ENCODE measurements around the gene CEP20.

CEP20 gene

DNA sequence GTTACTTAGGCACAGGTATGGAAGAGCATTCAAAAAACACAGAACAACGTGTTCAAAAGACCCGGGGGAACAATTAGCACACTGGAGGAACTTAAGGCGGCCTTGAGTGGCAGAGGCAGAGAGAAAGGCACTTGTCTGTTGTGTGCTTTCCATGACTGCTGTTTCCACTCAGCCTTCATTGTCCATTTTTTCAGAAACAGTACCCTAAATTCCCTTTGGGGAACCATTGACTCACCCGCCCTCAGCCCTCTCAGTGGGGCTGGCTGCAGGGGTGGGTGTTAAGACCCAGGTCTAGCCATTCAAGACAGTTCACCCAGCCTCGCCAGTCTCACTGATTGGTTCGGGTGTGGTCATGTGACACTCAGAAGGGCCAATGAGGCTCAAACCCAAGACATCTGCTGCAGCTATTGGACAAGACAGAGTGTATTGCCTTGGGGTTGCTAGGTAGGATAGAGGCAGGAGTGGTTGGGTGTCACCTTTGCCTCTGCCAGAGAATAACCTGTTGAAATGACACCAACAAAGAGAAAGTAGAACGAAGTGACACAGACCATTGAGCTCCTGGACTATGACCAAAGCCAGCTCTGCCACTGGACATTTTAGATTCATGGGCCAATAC lies 19.6 kb upstream of the CEP20 start:
- peak; percentile 100 for ATAC-seq
- H3K9me3 Mint-ChIP-seq = peaks cover 5% of the 10 kb centered on the region
- H3K27ac Mint-ChIP-seq = peak overlapping the region; percentile 63
- H3K27me3 Mint-ChIP-seq = no peaks in the 10 kb centered on the region
- peak overlapping the region; percentile 13 for H3K4me3 Mint-ChIP-seq
- H3K36me3 Mint-ChIP-seq = no peaks in the 10 kb centered on the region
- H3K4me1 Mint-ChIP-seq = peaks cover 18% of the 10 kb centered on the region

DNA sequence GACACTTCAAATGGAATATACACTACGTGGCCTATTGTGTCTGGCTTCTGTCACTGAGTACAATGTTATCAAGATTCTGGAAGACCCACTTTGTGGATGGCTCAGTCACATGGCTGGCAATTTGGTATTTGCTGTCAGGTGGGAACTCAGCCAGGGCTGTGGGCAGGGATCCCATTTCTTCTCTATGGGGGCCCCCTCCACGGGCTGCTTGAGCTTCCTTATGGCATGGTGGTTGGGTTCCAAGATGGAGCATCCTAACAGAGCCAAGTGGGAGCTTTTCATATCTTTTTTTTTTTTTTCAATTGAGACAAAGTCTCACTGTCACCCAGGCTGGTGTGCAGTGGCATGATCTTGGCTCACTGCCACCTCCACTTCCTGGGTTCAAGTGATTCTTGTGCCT lies 18.0 kb upstream of the CEP20 start:
- H3K27me3 Mint-ChIP-seq = no peaks in the 10 kb centered on the region
- H3K4me1 Mint-ChIP-seq = peaks cover 11% of the 10 kb centered on the region
- no peaks in the 10 kb centered on the region for H3K36me3 Mint-ChIP-seq
- H3K9me3 Mint-ChIP-seq = peaks cover 5% of the 10 kb centered on the region
- H3K27ac Mint-ChIP-seq = no peak overlapping the region
- H3K4me3 Mint-ChIP-seq = no peak overlapping the region
- ATAC-seq = no peak

- Mint-ChIP-seq H3K9me3 (peaks cover 3% of the 10 kb centered on the region), H3K27ac (no peak overlapping the region), H3K36me3 (no peaks in the 10 kb centered on the region), H3K4me1 (peaks cover 17% of the 10 kb centered on the region), H3K27me3 (no peaks in the 10 kb centered on the region), H3K4me3 (no peak overlapping the region)
- ATAC-seq = no peak
These were observed 15.6 kb upstream of the CEP20 start for GRCh38 chr16:15903960-15904359.

DNA sequence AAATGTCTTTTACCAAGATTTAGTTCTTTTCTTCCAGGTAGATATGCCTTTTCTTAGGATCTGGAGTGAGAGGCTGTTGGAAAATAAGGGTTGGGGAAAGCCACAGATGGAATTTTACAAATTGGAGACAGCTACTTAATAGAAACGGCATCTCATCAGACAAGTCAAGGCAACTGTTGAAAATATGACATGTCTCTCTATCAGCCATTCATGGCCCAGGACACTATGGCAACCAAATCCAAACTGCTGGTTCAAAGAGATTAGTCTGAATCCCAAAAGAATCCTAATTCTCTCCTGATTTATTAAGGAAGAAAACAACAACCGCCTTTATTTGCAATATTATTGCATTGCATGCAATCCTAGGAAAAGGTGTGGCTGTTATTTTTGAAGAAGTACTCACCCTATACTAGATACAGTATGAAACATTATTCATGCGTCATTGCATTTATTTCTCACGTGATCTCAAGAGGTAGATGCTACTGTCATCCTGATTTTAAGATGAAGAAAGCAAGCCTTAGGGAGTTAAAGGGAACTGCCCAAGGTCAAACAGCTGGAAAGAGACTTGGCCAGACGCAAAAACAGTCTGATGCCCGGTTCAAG lies 12.6 kb upstream of the CEP20 start:
- Mint-ChIP-seq H3K36me3 (no peaks in the 10 kb centered on the region), H3K27me3 (no peaks in the 10 kb centered on the region), H3K27ac (no peak overlapping the region), H3K4me1 (peaks cover 21% of the 10 kb centered on the region), H3K4me3 (no peak overlapping the region), H3K9me3 (no peaks in the 10 kb centered on the region)
- ATAC-seq = no peak

- H3K27ac Mint-ChIP-seq = no peak overlapping the region
- no peaks in the 10 kb centered on the region for H3K36me3 Mint-ChIP-seq
- H3K4me3 Mint-ChIP-seq = no peak overlapping the region
- ATAC-seq = no peak
- peaks cover 21% of the 10 kb centered on the region for H3K4me1 Mint-ChIP-seq
- H3K27me3 Mint-ChIP-seq = no peaks in the 10 kb centered on the region
- no peaks in the 10 kb centered on the region for H3K9me3 Mint-ChIP-seq
These were observed 12.0 kb upstream of the CEP20 start for GRCh38 chr16:15900357-15900756.

DNA sequence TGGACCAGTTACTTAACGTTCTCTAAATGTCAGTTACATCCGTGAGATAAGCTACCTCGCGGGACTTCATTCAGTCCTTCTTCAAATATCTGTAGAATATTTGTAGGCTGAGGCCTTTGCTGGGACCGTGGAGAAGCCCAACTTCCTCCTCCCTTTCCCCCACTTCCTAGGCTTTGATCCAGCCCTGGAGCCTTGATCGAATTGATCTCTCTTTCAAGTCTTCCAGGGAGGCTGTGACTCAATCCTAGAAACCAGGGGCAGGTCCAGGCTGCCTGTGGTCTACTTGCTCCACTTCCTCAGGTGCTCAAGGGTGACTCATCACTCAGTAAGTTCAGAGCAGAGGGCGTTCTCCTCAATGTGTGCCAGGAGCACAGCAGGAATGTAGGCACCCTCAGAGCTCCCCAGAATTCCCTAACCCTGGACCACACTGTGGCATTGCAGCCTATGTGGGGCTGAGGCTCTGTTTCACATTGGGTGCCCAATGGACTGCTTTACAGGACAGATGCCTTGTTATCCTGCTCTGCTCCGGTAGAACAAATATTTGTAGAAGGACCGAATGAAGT lies 11.2 kb upstream of the CEP20 start:
- Mint-ChIP-seq H3K27me3 (no peaks in the 10 kb centered on the region), H3K4me3 (no peak overlapping the region), H3K27ac (peak overlapping the region; percentile 32), H3K4me1 (peaks cover 21% of the 10 kb centered on the region), H3K36me3 (no peaks in the 10 kb centered on the region), H3K9me3 (no peaks in the 10 kb centered on the region)
- peak; percentile 85 for ATAC-seq

- no peaks in the 10 kb centered on the region for H3K9me3 Mint-ChIP-seq
- H3K36me3 Mint-ChIP-seq = no peaks in the 10 kb centered on the region
- H3K4me1 Mint-ChIP-seq = peaks cover 21% of the 10 kb centered on the region
- peak overlapping the region; percentile 76 for H3K27ac Mint-ChIP-seq
- no peak for ATAC-seq
- peak overlapping the region; percentile 46 for H3K4me3 Mint-ChIP-seq
- no peaks in the 10 kb centered on the region for H3K27me3 Mint-ChIP-seq
These were observed 10.3 kb upstream of the CEP20 start for GRCh38 chr16:15898654-15899053.

DNA sequence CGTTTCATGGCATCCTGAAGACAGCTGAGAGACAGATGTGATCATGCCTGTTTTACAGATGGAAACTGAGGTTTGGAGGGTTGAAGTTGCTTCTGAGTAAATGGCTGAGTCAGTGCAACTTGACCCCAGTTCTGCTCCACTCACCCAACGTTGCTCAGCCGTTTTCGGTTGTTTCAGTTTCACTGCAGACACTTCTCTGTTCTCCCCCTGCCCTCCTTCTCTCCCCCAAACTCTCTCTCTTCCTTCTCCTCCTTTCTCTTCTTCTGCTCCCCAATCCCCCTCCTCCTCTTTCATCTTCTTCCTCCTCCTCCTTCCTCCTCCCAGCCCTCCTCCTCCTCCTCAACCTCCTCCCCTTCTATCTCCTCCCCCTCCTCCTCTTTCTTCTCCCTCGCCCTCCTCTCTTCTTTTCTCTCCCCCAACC lies 9.4 kb upstream of the CEP20 start:
- H3K9me3 Mint-ChIP-seq = no peaks in the 10 kb centered on the region
- peak; percentile 60 for ATAC-seq
- H3K36me3 Mint-ChIP-seq = no peaks in the 10 kb centered on the region
- H3K4me3 Mint-ChIP-seq = peak overlapping the region; percentile 25
- H3K27ac Mint-ChIP-seq = peak overlapping the region; percentile 76
- H3K27me3 Mint-ChIP-seq = no peaks in the 10 kb centered on the region
- H3K4me1 Mint-ChIP-seq = peaks cover 21% of the 10 kb centered on the region

GRCh38 chr16:15897121-15897780 lies 8.8 kb upstream of the CEP20 start:
- Mint-ChIP-seq H3K4me3 (no peak overlapping the region), H3K36me3 (no peaks in the 10 kb centered on the region), H3K9me3 (no peaks in the 10 kb centered on the region), H3K27me3 (no peaks in the 10 kb centered on the region), H3K4me1 (peaks cover 21% of the 10 kb centered on the region), H3K27ac (peak overlapping the region; percentile 76)
- ATAC-seq = no peak

- no peak overlapping the region for H3K4me3 Mint-ChIP-seq
- ATAC-seq = no peak
These were observed 6.4 kb upstream of the CEP20 start for GRCh38 chr16:15894571-15895374.

GRCh38 chr16:15891508-15891907 lies 3.1 kb upstream of the CEP20 start:
- no peak for ATAC-seq
- H3K27ac Mint-ChIP-seq = peak overlapping the region; percentile 61
- H3K9me3 Mint-ChIP-seq = no peaks in the 10 kb centered on the region
- H3K36me3 Mint-ChIP-seq = no peaks in the 10 kb centered on the region
- no peak overlapping the region for H3K4me3 Mint-ChIP-seq
- H3K27me3 Mint-ChIP-seq = no peaks in the 10 kb centered on the region
- peaks cover 15% of the 10 kb centered on the region for H3K4me1 Mint-ChIP-seq

More at GRCh38 chr16:15894571-15895374, 6.4 kb upstream of the CEP20 start:
- H3K27ac Mint-ChIP-seq = no peak overlapping the region
- no peaks in the 10 kb centered on the region for H3K27me3 Mint-ChIP-seq
- H3K9me3 Mint-ChIP-seq = no peaks in the 10 kb centered on the region
- H3K36me3 Mint-ChIP-seq = no peaks in the 10 kb centered on the region
- peaks cover 27% of the 10 kb centered on the region for H3K4me1 Mint-ChIP-seq

GRCh38 chr16:15887283-15887682 lies 1.1 kb downstream of the CEP20 start:
- H3K9me3 Mint-ChIP-seq = no peaks in the 10 kb centered on the region
- ATAC-seq = no peak
- no peaks in the 10 kb centered on the region for H3K27me3 Mint-ChIP-seq

DNA sequence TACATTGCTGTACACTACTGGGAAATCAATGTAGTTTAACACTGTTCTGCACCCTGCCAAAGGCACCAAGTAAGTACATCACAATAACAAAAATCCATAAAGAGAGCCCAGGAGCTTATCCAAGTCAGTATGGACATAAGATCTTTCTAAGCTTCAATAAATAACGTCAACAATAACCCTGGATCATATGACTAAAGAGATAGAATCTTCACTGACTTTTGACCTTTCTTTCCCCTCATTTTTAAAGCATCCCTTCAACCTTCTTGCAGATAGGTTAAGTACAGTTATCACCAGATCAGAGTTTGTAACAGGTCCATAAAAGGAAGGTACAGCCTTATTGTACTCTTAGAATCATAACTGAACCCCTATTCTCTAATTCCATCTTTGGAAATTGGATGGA lies 2.3 kb downstream of the CEP20 start:
- Mint-ChIP-seq H3K9me3 (no peaks in the 10 kb centered on the region), H3K4me1 (peaks cover 20% of the 10 kb centered on the region), H3K4me3 (no peak overlapping the region), H3K27ac (peak overlapping the region; percentile 52), H3K27me3 (no peaks in the 10 kb centered on the region), H3K36me3 (peaks cover 20% of the 10 kb centered on the region)
- ATAC-seq = no peak

More at GRCh38 chr16:15887283-15887682, 1.1 kb downstream of the CEP20 start:
- H3K4me3 Mint-ChIP-seq = peak overlapping the region; percentile 90
- H3K27ac Mint-ChIP-seq = peak overlapping the region; percentile 92
- H3K4me1 Mint-ChIP-seq = peaks cover 26% of the 10 kb centered on the region
- peaks cover 12% of the 10 kb centered on the region for H3K36me3 Mint-ChIP-seq

DNA sequence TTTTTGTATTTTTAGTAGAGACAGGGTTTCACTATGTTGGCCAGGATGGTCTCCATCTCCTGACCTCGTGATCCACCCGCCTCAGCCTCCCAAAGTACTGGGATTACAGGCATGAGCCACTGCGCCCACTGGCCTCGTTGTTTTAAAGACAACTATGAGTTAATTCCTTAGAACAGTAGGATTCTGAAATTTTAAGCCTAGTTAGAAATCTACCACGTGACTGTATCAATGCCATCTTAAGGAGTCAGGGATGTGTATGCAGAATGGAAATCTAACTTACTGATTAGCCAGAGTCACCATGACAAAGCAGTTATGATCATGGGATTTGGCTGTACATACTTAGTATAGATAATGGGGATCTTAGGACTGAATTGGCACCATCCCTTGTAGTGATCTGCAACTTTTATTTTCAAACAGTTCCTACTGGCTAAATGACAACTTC lies 2.8 kb downstream of the CEP20 start:
- H3K4me3 Mint-ChIP-seq = no peak overlapping the region
- peaks cover 20% of the 10 kb centered on the region for H3K4me1 Mint-ChIP-seq
- no peaks in the 10 kb centered on the region for H3K9me3 Mint-ChIP-seq
- no peaks in the 10 kb centered on the region for H3K27me3 Mint-ChIP-seq
- H3K36me3 Mint-ChIP-seq = peaks cover 20% of the 10 kb centered on the region
- peak overlapping the region; percentile 52 for H3K27ac Mint-ChIP-seq
- ATAC-seq = no peak

DNA sequence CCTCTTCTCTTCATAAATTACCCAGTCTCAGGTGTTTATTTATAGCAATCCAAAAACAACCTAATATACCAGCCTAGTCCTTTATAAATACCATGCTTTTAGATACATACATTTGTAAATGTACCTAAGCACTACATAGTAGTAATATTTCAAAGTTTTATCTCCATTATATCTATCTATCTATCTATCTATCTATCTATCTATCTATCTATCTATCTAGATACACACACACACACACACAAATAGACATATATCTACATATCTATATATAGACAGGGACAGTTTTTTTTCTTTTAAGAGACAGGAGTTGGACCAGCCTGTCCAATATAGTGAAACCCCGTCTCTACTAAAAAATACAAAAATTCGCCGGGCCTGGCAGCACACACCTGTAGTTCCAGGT lies 5.8 kb downstream of the CEP20 start:
- Mint-ChIP-seq H3K4me1 (peaks cover 24% of the 10 kb centered on the region), H3K36me3 (peaks cover 36% of the 10 kb centered on the region), H3K4me3 (no peak overlapping the region), H3K27ac (no peak overlapping the region), H3K9me3 (no peaks in the 10 kb centered on the region), H3K27me3 (no peaks in the 10 kb centered on the region)
- no peak for ATAC-seq

Data from stimulated activated memory B cell treated with anti-CD40 and anti-IgM and Interleukin-4, amounts not matched to agents 10 μg/mL and 1 μg/mL and 100 μg/mL, for 72 hours (primary cell).